Peyer's patch (tissue), 4 donors: ENCODE measurements around the gene RELN.

Experiments
- CTCF ChIP-seq, 6 experiments: fragments of 450-650 bp in 4 of 6; fragments of 200-600 bp in 2 of 6; sonication (generic) in 1 of 6; IDR thresholded peaks; one replicate each; pipeline ENCODE4 v1.5.1; 2017 to 2019; ENCODE audit warnings: antibody characterized with exemption in 6 of 6, mild to moderate bottlenecking in 3 of 6, moderate library complexity in 1 of 6
- POLR2A ChIP-seq, 2 donors: fragments of 450-650 bp; IDR thresholded peaks; one replicate each; pipeline ENCODE4 v1.5.1; 2017; ENCODE audit warnings: antibody characterized with exemption in 2 of 2, mild to moderate bottlenecking in 2 of 2, moderate library complexity in 2 of 2

- no peak for TF ChIP-seq CTCF (IDR thresholded peaks at IDR 0.05)
- TF ChIP-seq POLR2A (IDR thresholded peaks at IDR 0.05) = no peak
Observed at GRCh38 chr7:103843689-103844480, 145.6 kb downstream of the RELN start.
